SKM-1 treated with dmso at 0.1 percent for 144 hours (cell line): ENCODE results near the gene GPR161.
"Not testable (repeated sequence)": the region's sequence is repeated elsewhere in the genome, so short reads cannot be mapped to it uniquely, and the experiment has no call there.

Experiments used
- DNase-seq: peaks from one replicate; lab custom pipeline; 2025; ENCODE audit not compliant: unreplicated experiment; lab: John Stamatoyannopoulos, UW

GPR161 gene, protein sequence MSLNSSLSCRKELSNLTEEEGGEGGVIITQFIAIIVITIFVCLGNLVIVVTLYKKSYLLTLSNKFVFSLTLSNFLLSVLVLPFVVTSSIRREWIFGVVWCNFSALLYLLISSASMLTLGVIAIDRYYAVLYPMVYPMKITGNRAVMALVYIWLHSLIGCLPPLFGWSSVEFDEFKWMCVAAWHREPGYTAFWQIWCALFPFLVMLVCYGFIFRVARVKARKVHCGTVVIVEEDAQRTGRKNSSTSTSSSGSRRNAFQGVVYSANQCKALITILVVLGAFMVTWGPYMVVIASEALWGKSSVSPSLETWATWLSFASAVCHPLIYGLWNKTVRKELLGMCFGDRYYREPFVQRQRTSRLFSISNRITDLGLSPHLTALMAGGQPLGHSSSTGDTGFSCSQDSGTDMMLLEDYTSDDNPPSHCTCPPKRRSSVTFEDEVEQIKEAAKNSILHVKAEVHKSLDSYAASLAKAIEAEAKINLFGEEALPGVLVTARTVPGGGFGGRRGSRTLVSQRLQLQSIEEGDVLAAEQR

GRCh38 chr1:168136709-168137514, at the start of gene GPR161:
Gene GPR161, minus strand, starts transcription at chr1:168136930. Its CDS starts 32,080 bp downstream, at chr1:168104850.
- no peak for DNase-seq

DNA sequence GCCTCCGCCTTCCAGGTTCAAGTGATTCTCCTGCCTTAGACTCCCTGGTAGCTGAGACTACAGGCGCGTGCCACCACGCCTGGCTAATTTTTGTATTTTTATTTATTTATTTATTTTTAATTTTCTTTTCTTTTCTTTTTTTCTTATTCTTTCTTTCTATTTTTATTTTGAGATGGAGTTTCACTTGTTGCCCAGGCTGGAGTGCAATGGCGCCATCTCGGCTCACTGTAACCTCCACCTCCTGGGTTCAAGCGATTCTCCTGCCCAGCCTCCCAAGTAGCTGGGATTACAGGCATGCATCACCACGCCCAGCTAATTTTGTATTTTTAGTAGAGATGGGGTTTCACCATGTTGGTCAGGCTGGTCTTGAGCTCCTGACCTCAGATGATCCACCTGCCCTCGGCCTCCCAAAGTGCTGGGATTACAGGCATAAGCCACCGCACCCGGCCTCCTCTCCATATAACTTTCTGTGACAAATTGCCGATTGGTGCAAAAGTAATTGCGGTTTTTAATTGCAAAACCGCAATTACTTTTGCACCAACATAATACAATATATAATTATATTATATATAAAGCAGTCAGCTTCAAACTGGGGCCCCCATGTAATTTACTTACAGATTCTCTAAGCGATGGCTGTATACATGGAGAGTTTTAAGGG, 44.5 kb upstream of the GPR161 start:
- DNase-seq = not testable (repeated sequence)

DNA sequence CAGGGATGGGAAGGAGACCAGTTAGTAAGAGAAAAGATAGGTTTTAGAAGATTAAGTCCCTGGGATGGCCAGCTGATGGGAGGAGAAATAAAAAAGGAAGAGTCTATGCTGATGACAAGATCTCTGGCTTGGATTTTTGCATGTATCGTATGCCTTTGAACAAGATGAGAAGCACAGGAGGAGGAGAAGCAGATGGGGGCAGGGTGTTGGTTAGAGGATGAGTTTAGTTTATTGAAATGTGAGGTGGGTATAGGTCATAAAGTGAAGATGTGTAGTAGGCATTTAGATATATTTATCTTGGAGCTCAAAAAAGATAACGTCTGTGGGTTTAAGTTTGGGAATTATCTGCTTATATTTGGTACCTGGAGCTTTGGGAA, 43.4 kb upstream of the GPR161 start:
- DNase-seq = no peak

DNA sequence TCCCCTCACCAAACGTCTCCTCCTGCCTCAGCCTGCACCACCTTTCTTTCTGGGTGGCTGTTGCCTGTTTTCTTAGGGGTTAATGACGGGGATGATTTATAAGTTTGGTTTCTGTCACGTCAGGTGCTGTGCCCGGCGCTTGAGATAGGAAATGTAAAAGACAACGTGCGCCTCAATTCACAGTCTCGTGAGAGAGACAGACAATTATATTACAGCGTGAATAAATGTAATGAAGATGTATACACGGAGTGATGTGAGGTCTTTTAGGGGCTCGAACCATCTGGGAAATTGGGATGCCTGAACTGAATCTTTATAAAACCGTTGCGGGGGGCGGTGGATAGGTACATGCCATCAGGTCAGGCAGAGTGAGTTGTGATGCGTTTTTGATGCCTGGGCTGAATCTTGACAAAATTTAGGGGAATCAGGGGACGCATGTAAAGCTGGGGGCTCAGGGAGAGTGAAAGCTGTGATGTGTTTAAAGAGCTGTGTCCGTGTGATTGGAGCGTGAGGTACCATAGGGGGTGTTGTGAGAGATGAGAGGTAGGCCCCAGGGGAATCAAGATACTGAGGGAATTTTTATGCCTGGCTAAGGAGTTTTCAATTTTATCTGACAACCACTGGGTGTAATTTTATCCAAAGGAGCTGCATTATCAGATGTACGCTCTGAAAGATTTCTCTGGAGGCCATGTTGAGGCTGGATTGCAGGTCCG, 42.9 kb upstream of the GPR161 start:
- no peak for DNase-seq

GRCh38 chr1:168178638-168179437, 42.1 kb upstream of the GPR161 start, which contains the start of gene TIPRL:
Gene TIPRL, plus strand, starts transcription at chr1:168178962. Its CDS starts 116 bp downstream, at chr1:168179078.
- peak; percentile 100 for DNase-seq

DNA sequence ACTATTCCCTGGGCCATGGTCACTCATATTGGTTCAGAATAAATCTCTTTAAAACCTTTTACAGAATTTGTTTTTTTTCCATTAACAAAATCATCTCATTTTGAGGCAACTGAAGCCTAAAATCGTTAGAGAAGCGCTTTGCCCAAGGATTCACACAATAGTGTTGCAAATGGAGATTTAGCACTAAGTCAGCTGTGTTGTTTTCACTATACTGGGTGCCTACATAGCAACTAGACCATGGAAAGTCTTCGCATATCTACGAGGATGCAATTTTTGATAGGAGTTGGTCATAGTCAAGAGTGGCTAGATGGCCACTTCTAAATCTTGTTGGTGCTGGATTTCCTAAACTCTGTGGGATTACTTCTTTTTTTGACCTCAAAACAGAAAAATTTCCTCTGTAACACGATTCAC, 41.5 kb upstream of the GPR161 start:
- no peak for DNase-seq

- no peak for DNase-seq
Measured at GRCh38 chr1:168172250-168172915, 35.7 kb upstream of the GPR161 start.

GRCh38 chr1:168170564-168171508, 34.1 kb upstream of the GPR161 start:
- no peak for DNase-seq

DNA sequence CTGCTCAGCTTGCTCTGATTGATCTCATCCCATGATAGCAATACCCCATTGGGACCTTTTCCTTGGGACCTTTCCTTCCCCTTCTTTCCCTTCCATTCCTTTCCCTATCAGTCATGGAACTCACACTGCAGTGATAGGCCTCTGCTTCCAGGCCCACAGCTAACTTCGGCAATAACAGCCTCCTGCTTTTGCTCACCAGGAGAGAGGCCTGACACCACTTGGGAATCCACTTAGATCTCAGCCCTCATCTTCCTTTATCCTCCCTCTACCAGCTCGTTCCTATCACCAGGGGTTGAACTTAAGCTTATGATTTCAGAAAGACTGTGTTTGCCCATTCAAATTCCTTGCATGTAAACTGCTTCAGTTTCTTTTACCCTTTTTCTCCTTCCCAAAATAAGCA, 31.1 kb upstream of the GPR161 start:
- DNase-seq = no peak

GRCh38 chr1:168164771-168165170, 28.0 kb upstream of the GPR161 start:
- DNase-seq = no peak

GRCh38 chr1:168163670-168164069, 26.9 kb upstream of the GPR161 start:
- DNase-seq = no peak

- DNase-seq = no peak
Measured at GRCh38 chr1:168161459-168161858, 24.7 kb upstream of the GPR161 start.

GRCh38 chr1:168159979-168160378, 23.2 kb upstream of the GPR161 start:
- no peak for DNase-seq

DNA sequence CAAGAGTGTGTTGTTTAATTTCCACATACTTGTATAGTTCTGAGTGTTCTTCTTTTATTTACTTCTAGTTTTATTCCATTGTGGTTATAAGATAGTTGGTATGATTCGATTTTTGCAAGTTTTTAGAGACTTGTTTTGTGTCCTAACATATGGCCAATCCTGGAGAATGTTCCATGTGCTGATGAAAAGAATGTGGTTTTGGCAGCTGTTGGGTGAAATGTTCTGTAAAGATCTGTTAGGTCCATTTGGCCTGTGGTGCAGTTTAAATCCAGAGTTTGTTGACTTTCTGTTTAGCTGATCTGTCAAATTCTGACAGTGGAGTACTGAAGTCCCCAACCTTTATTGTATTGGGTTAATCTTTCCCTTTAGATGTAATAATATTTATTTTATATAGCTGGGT, 22.5 kb upstream of the GPR161 start:
- no peak for DNase-seq

DNA sequence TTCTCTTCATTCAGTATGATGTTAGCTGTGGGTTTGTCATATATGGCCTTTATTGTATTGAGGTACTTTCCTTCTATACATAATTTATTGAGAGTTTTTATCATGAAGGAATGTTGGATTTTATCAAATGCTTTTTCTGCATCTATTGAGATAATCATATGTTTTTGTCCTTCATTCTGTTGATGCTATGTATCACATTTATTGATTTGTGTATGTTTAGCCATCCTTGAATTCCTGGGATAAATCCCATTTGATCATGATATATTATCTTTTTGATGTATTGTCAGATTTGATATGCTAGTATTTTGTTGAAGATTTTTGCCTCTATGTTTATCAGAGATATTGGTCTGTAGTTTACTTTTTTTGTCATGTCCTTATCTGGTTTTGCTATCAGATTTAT, 20.9 kb upstream of the GPR161 start:
- DNase-seq = no peak

DNA sequence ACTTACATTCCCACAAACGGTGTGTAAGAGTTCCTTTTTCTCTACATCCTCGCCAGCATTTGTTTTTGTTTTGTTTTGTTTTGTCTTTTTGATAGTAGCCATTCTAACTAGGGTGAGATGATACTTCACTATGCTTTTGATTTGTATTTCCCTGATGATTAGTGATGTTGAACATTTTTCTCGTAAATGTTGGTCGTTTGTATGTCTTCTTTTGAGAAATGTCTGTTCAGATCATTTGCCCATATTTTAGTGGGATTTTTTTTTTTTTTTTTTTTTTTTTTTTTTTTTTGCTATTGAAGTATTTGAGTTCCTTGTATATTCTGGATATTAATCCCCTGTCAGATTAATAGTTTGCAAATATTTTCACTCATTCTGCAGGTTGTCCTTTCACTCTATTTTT, 19.2 kb upstream of the GPR161 start:
- no peak for DNase-seq

- peak; percentile 25 for DNase-seq
Measured at GRCh38 chr1:168154707-168155106, 18.0 kb upstream of the GPR161 start.

DNA sequence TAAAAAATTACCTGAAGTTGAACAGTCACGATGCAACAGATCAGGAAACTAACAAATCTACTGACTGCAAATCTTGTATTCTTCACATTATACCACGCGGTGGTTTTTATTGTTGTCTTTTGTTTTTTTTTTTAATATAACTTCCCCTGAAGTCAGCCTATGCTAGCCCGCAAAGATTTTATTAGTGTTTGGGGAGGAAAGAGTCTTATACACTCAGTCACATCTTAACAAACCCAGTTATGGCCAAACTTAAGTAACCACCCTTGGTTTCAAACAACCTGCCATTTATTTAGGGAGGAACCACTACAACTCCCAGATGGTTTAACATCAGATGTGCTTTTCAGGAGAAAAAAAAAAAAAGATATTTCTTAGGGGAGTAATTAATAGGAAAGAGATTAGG, 15.2 kb upstream of the GPR161 start:
- DNase-seq = no peak
